ENCODE measurements around the gene CD320.

Gene CD320

DNA sequence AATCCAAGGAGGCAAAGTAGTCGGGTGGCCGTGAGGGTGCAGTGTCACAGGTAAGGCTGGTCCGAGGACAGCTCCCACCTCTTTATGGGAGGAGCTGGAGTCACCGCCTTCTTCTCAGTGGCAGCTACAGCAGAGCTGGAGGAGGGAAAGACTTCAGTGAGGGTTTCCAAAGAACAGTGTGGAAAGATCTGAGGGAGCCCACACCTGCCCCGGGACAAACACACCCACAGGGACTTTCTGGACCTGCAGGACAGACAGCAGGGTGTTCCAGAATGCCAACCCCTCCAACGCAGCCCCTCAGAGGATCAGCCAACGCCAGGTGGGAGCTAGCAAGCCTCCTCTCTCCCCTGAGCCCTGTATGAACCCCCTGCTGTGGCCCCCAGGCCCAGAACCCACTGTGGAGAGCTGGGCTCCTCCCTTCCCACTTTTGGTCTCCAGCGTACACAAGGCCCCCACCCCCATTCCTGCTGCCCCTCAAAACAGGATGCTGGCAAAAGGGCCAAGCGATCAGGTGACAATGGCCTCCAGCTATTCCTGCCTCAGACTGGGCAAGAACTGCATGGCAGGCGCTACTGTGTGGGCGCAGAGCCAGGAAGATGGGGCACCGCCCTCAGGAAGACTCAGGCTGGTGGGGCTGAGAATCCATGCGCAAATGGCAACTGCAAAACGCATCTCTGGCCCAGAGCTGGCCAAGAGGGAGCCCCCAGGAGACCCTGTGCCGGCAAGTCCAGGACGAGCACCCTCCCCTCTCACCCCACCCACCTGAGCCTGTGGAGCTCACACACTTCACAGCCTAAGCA, 3.5 kb upstream of the CD320 start:
- TF ChIP-seq, protein P1, sequence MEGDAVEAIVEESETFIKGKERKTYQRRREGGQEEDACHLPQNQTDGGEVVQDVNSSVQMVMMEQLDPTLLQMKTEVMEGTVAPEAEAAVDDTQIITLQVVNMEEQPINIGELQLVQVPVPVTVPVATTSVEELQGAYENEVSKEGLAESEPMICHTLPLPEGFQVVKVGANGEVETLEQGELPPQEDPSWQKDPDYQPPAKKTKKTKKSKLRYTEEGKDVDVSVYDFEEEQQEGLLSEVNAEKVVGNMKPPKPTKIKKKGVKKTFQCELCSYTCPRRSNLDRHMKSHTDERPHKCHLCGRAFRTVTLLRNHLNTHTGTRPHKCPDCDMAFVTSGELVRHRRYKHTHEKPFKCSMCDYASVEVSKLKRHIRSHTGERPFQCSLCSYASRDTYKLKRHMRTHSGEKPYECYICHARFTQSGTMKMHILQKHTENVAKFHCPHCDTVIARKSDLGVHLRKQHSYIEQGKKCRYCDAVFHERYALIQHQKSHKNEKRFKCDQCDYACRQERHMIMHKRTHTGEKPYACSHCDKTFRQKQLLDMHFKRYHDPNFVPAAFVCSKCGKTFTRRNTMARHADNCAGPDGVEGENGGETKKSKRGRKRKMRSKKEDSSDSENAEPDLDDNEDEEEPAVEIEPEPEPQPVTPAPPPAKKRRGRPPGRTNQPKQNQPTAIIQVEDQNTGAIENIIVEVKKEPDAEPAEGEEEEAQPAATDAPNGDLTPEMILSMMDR (IDR thresholded peaks at IDR 0.05; ENCODE audit: insufficient read depth, low read depth, low read length, missing control alignments), result no peak
- DNase-seq (ENCODE audit: low read depth), result no peak
- H3K4me3 ChIP-seq (ENCODE audit: low read depth, low read length), result no peak overlapping the region

DNA sequence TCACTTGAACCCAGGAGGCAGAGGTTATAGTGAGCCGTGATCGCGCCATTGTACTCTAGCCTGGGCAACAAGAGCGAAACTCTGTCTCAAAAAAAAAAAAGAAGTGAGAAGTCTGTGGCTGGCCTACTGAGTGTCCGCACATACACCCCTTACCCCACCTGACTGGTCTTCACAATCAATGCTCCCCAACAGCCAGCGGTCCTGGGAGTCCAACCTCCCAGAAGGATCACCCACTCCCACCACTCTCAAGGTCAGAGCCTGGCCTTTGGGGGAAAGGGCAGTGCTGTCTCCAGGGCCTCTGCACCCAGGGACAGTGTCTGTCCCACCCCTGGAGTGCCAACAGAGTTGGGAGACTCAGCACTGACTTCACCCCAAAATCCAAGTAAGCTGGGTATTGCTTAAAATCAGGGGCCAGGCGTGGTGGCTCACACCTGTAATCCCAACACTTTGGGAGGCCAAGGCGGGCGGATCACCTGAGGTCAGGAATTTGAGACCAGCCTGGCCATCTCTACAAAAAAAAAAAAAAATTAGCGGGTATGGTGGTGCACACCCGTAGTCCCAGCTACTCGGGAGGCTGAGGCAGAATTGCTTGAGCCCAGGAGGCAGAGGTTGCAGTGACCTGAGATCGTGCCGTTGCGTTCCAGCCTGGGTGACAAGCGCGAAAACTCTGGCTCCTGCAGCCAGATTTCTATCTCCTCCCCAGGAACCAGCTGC, 2.3 kb upstream of the CD320 start:
- no peak for DNase-seq (ENCODE audit: low read depth)
- TF ChIP-seq, protein P1 (IDR thresholded peaks at IDR 0.05; ENCODE audit: insufficient read depth, low read depth, low read length, missing control alignments), result no peak
- no peak overlapping the region for H3K4me3 ChIP-seq (ENCODE audit: low read depth, low read length)

DNA sequence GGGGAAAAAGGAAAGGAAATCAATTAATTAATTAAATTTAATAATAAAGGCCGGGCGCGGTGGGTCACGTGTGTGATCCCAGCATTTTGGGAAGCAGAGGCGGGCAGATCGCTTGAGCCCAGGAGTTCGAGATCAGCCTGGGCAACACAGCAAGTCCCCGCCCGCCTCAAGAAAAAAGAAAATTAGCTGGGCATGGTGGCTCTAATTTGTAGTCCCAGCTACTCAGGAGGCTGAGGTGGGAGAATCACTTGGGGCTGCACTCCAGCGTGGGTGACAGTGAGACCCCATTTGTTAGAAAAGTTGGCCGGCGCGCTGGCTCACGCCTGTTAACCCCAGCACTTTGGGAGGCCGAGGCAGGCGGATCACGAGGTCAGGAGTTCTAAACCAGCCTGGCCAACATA, 733 bp upstream of the CD320 start:
- TF ChIP-seq, protein P1 (IDR thresholded peaks at IDR 0.05; ENCODE audit: insufficient read depth, low read depth, low read length, missing control alignments), result no peak
- H3K4me3 ChIP-seq (ENCODE audit: low read depth, low read length), result peak overlapping the region; percentile 66
- no peak for DNase-seq (ENCODE audit: low read depth)

DNA sequence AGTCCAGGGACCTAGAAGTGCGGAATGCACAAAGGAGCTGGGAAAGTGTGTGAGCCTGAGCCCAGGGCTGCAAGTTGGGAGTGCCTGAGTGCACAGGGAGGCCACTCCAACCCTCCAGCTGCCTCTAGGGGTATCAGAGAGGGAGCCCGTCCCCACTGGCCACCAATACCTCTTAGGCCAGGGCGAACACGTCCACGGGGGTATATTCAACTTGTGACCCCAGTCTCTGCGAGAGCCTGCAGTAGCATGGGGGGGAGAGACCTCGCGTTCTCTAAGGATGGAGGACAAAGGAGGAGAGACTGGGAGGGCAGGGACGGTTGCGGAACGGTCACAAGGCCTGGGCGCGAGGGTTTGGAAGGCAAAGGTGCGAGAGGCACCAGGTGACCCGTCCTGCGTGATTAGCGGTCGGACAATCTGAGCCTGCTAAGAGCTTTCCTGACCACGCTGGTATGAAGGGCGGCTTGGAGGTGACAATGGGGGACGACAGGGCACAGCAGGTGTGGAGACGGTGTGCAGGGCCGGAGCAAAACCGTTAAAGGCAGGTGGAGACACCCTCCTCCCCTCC, 676 bp downstream of the CD320 start:
- peak; percentile 21 for DNase-seq (ENCODE audit: low read depth)
- TF ChIP-seq, protein P1 (IDR thresholded peaks at IDR 0.05; ENCODE audit: insufficient read depth, low read depth, low read length, missing control alignments), result no peak
- H3K4me3 ChIP-seq (ENCODE audit: low read depth, low read length), result peak overlapping the region; percentile 66

DNA sequence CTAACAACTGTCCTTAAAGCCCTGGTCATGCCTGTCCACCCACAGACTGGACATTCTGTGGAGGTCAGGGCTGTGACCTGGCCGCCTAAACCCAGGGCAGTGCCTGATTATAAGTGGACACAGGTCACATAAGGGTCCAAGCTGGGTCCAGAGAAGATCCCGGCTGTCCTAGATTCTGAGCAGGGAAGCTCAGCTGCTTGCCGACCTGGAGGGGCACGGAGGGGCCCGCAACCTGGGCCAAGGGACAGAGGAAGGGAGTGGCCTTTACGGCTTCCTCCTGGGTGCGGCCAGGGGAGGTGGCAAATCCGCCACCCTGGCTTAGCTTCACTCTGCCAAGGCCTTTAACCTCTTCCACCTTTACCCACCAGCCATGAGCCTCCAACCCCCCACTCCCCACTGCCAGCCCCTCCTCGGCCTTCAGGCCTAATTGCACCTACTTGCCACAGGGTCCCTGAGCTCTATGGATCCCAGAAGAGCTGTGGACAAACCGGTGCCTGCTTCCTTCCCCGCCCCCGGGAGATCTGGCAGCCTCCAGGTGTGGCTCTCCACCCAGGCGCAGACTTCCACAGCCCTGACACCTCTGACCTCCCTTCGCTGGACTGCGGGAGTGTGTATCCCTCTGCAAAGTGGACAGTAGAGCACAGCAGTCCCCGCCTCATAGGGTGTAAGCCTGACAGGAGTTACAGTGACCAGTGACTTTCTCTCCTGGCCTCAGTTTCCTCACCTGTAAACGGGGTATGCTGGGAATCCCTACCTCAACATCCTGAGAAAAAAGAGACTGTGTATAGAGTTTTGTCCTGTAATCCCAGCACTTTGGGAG, 1.7 kb downstream of the CD320 start:
- TF ChIP-seq, protein P1 (IDR thresholded peaks at IDR 0.05; ENCODE audit: insufficient read depth, low read depth, low read length, missing control alignments), result no peak
- no peak for DNase-seq (ENCODE audit: low read depth)
- H3K4me3 ChIP-seq (ENCODE audit: low read depth, low read length), result peak overlapping the region; percentile 66; the same call in 1 of the 2 replicates

DNA sequence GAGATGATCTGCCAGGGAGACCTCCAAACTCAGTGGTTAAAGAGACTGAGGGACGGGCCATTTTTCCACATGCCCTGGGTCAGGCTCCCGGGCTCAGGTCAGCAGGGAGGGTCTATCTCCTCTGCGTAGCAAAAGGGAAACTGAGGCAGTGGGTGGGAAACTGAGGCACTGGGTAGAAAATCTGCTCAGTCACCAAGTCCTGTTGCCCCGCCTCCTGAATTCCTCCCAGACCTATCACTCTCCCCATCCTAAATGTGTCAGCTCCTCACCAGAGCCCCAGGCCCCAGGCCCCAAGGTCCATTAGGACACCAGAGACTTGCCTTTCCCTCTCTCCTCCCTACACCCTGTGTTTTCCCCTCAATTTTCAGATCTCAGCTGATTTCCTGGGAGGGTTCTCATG, 2.4 kb downstream of the CD320 start:
- no peak overlapping the region for H3K4me3 ChIP-seq (ENCODE audit: low read depth, low read length)
- TF ChIP-seq, protein P1 (IDR thresholded peaks at IDR 0.05; ENCODE audit: insufficient read depth, low read depth, low read length, missing control alignments), result no peak
- no peak for DNase-seq (ENCODE audit: low read depth)

Data from GM12865 (cell line).